ENCODE results near the gene COL4A4.

COL4A4 gene

DNA sequence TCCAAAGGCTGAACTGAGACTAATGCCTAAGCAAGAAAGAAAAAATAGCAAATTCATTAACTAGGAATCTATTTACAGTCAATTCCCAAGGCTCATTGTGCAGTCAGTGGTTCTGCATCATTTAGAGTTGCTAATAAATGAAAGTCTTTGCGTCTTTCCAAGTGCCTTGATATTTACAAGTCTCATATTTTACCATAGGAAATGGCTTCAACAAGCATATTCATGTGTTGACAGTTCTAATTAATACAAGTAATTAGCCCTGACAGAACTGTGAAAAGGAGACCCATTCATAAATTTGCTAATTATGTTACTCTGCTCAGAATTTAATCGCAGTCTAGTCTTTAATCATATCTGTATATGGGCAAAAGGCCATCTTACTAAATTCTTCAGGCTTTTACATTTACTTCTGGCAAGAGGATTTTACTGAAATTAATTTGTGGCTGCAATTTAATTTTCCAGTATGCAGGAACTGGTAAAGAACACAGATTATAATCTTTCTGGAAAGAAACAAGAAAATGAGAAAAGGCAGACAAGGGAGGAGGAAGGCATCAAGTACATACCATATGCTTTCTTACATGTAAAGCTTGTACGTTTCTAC lies 201.7 kb downstream of the COL4A4 start:
- Histone ChIP-seq H3K9ac (ENCODE audit: insufficient read length, low read depth) (no peak overlapping the region), H3K36me3 (ENCODE audit: insufficient read depth, insufficient read length, low read length) (no peaks in the 10 kb centered on the region), H3K27me3 (ENCODE audit: insufficient read depth, insufficient read length) (no peaks in the 10 kb centered on the region), H3K4me1 (ENCODE audit: insufficient read depth, insufficient read length) (no peaks in the 10 kb centered on the region), H3K9me3 (ENCODE audit: insufficient read depth, low read length) (peaks cover 10% of the 10 kb centered on the region), H3K4me3 (ENCODE audit: insufficient read length, low read depth) (no peak overlapping the region)
- TF ChIP-seq SUZ12 (IDR thresholded peaks at IDR 0.05; ENCODE audit: extremely low read depth, insufficient read depth, insufficient read length) (no peak), YY1 (IDR thresholded peaks at IDR 0.05; ENCODE audit: insufficient read depth, insufficient read length) (no peak), ZNF274 (IDR thresholded peaks at IDR 0.05; ENCODE audit: low read depth, low read length) (no peak)
- DNase-seq (ENCODE audit: low read depth, low spot score): no peak

DNA sequence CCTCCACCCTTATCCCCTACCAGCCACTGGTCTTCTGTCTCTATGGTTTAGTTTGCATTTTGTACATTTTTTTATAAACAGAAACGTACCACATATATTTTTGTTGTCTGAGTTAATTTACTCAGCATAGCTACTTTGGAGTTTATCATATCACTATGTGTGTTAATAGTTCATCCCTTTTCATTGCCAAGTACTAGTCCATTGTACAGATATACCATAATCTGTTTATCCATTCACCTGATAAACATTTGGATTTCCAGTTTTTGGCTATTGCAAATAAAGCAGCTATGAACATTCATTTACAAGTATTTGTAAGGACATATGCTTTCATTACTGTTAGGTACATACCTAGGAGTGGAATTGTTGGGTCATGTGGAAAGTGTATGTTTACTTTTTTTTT lies 204.6 kb downstream of the COL4A4 start:
- Histone ChIP-seq H3K4me3 (ENCODE audit: insufficient read length, low read depth) (no peak overlapping the region), H3K27me3 (ENCODE audit: insufficient read depth, insufficient read length) (no peaks in the 10 kb centered on the region), H3K9ac (ENCODE audit: insufficient read length, low read depth) (no peak overlapping the region), H3K9me3 (ENCODE audit: insufficient read depth, low read length) (peaks cover 10% of the 10 kb centered on the region), H3K36me3 (ENCODE audit: insufficient read depth, insufficient read length, low read length) (no peaks in the 10 kb centered on the region), H3K4me1 (ENCODE audit: insufficient read depth, insufficient read length) (no peaks in the 10 kb centered on the region)
- no peak for DNase-seq (ENCODE audit: low read depth, low spot score)
- TF ChIP-seq YY1 (IDR thresholded peaks at IDR 0.05; ENCODE audit: insufficient read depth, insufficient read length): no peak
- no peak for TF ChIP-seq ZNF274 (IDR thresholded peaks at IDR 0.05; ENCODE audit: low read depth, low read length)
- TF ChIP-seq SUZ12 (IDR thresholded peaks at IDR 0.05; ENCODE audit: extremely low read depth, insufficient read depth, insufficient read length): no peak

DNA sequence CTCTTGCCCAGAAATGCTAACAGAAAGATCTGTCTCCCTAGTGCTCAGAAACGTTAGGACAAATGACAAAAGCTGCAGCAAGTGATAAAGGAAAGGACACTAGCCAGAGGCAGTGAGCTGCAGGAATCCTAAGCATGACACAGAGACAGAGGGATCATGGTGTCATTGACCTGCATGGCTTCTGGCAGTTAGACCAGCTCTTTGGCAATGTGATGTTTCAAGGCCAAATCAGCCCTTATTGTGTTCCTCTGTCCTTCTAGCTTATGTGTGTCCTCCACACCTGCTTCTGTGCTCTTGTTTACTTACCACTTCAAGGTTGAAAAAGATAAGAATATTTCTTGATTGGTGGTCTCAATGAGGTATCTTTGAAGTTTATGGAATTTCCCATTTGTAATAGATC lies 207.3 kb downstream of the COL4A4 start:
- Histone ChIP-seq H3K9me3 (ENCODE audit: insufficient read depth, low read length) (peaks cover 10% of the 10 kb centered on the region), H3K4me1 (ENCODE audit: insufficient read depth, insufficient read length) (no peaks in the 10 kb centered on the region), H3K27me3 (ENCODE audit: insufficient read depth, insufficient read length) (no peaks in the 10 kb centered on the region), H3K36me3 (ENCODE audit: insufficient read depth, insufficient read length, low read length) (no peaks in the 10 kb centered on the region), H3K4me3 (ENCODE audit: insufficient read length, low read depth) (no peak overlapping the region), H3K9ac (ENCODE audit: insufficient read length, low read depth) (no peak overlapping the region)
- no peak for TF ChIP-seq ZNF274 (IDR thresholded peaks at IDR 0.05; ENCODE audit: low read depth, low read length)
- no peak for DNase-seq (ENCODE audit: low read depth, low spot score)

DNA sequence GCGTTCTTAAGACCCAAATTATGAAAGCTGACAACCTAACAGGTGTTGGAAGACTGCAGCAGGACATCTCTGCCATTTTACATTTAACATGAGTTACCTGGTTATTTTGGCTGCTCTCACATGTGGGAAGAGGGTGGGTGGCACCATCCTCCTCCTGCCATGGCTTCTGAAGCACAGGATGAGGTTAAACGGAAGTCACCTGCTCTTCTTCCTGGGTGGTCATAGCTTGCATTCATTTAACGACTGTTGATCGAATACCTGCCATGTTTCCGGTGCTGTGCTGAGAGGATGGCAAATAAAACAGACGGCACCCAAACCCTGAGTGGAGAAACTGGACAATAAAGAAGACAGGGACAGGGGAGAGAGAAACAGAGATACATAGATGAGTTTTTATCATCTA lies 210.2 kb downstream of the COL4A4 start:
- no peaks in the 10 kb centered on the region for H3K4me1 ChIP-seq (ENCODE audit: insufficient read depth, insufficient read length)
- H3K36me3 ChIP-seq (ENCODE audit: insufficient read depth, insufficient read length, low read length): no peaks in the 10 kb centered on the region
- H3K9ac ChIP-seq (ENCODE audit: insufficient read length, low read depth): no peak overlapping the region
- DNase-seq (ENCODE audit: low read depth, low spot score): no peak
- H3K9me3 ChIP-seq (ENCODE audit: insufficient read depth, low read length): no peaks in the 10 kb centered on the region
- TF ChIP-seq SUZ12 (IDR thresholded peaks at IDR 0.05; ENCODE audit: extremely low read depth, insufficient read depth, insufficient read length) (no peak), ZNF274 (IDR thresholded peaks at IDR 0.05; ENCODE audit: low read depth, low read length) (no peak), YY1 (IDR thresholded peaks at IDR 0.05; ENCODE audit: insufficient read depth, insufficient read length) (no peak)
- H3K4me3 ChIP-seq (ENCODE audit: insufficient read length, low read depth): no peak overlapping the region
- H3K27me3 ChIP-seq (ENCODE audit: insufficient read depth, insufficient read length): no peaks in the 10 kb centered on the region

DNA sequence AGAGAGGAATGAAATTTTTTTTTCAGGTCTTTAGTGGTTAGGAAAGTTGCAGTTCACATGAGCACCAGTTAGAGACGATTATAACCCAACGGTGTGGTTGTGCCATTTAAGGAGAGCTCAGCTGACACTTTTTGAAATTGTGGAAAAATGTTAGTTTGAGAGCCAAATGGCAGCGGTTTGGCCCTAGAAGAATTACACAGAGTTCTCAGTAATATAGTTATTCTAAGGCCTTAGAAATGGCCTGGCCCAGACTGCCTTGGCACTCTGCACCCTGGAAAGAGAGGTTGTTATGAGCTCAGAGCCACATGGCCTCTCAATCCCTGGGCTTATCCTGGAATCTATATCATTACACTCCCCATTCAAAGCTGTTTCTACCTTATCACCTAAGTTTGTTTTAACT lies 210.8 kb downstream of the COL4A4 start:
- H3K4me1 ChIP-seq (ENCODE audit: insufficient read depth, insufficient read length): no peaks in the 10 kb centered on the region
- TF ChIP-seq YY1 (IDR thresholded peaks at IDR 0.05; ENCODE audit: insufficient read depth, insufficient read length) (no peak), ZNF274 (IDR thresholded peaks at IDR 0.05; ENCODE audit: low read depth, low read length) (no peak), SUZ12 (IDR thresholded peaks at IDR 0.05; ENCODE audit: extremely low read depth, insufficient read depth, insufficient read length) (no peak)
- no peak for DNase-seq (ENCODE audit: low read depth, low spot score)
- no peak overlapping the region for H3K9ac ChIP-seq (ENCODE audit: insufficient read length, low read depth)
- H3K4me3 ChIP-seq (ENCODE audit: insufficient read length, low read depth): no peak overlapping the region
- no peaks in the 10 kb centered on the region for H3K9me3 ChIP-seq (ENCODE audit: insufficient read depth, low read length)
- H3K36me3 ChIP-seq (ENCODE audit: insufficient read depth, insufficient read length, low read length): no peaks in the 10 kb centered on the region
- H3K27me3 ChIP-seq (ENCODE audit: insufficient read depth, insufficient read length): no peaks in the 10 kb centered on the region

Measured in NT2/D1 (cell line).